ENCODE data around the gene PNRC2.

The PNRC2 gene, protein sequence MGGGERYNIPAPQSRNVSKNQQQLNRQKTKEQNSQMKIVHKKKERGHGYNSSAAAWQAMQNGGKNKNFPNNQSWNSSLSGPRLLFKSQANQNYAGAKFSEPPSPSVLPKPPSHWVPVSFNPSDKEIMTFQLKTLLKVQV

DNA sequence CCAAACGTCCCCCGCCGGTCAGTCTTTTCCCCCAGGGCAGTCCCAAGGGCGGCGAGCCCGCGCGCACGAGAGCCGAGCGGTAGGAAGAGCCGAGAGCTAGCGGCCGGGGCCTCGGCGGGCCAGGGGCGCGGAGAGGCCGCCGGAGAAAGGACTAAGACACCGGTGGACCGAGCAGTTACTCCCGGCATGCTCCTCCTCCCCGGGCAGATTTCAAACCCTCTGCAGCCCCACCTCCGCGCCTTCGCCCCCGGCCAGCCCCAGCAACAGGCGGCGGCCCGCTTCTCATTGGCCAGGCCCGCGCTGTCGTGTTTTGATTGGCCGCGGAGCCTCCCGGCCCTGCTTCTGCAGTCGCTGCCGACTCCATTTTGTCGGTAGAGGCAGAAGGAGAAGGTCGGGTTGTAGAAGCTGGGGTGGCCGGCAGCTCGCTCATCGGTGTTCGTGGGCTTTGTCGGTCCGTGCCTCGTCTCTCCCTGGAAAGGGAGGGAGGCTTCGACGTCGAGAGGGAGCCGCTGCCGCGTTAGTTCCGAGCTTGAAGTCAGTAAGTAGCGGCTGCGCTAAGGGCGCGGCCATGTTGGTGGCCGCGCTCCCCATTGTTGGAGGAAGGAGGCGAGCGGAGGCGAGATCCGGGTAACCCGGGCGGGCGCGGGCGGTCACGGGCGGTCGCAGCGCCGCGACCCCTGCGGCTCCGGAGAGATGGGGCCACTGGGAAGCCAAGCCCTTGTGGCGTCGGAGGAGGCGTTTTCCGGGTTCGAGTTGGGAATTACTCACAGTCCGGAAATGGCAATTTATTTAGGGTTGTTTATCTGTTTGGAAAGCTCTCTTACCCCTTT is at the start of gene PNRC2:
PNRC2 (plus strand) TSS at position 368 of the 830 bp plus-strand sequence. CDS start 1,630 bp downstream, outside the sequence.
- DNase-seq = peak; percentile 96

DNA sequence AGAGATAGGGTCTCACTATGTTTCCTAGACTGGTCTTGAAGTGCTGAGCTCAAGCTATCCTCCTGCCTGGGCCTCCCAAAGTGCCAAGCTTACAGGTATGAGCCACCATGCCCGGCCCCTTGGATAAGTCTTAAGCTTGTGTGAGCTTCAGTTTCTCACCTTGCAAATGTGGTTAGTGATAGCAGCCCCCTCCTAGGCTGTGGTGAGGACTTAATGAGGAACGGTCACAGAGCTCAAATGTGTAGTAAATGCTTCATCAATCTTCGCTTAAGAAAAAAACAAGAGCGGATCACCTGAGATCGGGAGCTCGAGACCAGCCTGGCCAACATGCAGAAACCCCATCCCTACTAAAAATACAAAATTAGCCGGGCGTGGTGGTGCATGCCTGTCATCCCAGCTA is 49.5 kb upstream of the PNRC2 start:
- DNase-seq = no peak

DNA sequence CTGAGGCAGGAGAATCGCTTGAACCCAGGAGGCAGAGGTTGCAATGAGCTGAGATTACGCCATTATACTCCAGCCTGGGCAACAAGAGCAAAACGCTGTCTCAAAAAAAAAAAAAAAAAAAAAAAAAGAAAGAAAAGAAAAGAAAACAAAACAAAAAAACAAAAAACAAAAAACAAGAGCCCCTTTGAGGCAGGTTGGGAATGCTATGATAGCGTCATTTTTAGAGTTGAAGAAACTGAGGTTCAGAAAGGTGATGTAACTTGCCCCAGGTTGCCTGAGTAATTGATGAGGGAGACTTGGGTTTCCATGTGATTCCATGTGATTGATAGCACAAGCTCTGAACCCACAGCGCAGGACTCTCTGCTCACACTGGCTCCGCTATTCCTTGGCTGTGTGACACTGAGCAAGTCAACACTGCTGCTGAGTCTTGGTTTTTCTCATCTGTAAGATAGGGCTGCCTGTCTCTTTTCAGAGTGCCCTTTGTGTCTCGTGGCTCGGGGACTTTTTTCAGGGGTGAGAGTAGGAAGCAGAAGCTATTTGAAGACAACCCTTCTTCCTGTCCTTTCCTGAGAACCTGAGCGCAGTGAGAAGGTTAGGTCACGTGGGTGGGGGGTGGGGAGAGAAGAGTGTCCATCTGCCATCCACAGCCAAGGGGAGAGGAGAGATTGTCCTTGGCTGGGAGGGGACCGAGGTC is 48.9 kb upstream of the PNRC2 start:
- no peak for DNase-seq

DNA sequence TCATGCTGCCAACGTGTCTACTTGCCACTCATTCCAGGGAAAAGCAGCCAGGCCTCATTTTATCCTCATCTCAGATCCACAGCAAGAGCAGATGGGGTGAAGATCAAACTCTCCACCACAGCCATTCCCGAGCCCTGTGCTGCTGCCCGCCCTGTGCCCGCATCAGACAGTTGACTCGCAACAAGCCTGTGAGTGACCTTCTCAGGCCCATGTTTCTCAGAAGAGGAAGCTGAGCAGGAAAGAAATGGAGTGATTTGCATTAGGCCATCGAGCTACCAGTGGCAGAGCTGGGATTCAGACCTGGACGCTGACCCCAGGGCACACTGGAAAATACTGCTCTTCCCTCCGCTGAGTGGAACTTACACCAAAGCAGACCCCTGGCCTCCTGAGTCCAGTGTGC is 47.7 kb upstream of the PNRC2 start:
- no peak for DNase-seq

DNA sequence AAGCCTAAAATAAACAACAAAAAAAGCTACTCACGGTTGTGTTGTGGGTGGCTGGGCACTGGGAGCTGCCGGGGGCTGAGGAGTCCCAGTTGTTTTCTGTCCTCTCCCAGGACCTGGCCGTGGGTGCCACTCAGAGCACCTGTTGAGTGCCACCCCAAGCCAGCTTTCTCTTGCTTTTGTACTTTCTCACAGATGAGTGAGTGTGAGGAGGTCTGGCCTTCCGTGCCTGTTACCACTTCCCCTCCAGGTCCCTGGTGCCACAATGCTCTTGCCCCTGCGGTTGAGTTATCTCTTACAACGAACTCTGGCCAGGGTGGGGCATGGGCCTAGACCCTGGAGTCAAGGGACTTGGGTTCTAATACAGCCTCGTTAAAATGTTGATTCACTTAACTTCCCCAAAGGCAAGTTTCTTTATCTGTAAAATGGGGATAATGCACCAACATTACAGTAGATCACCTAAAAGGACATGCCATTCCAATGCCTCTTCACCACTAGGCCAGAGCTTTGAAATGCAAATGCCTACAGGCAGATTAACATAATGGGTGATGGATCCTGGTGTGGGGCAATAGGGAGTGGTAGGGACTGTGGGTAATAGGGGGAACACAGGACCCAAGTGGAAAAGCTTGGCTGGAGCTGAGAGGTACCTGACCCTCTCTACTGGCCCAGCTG is 46.3 kb upstream of the PNRC2 start, which contains the start of gene CNR2:
CNR2 (minus strand) TSS at position 151 of the 669 bp plus-strand sequence. CDS start 37,745 bp downstream, outside the sequence.
- DNase-seq = no peak

DNA sequence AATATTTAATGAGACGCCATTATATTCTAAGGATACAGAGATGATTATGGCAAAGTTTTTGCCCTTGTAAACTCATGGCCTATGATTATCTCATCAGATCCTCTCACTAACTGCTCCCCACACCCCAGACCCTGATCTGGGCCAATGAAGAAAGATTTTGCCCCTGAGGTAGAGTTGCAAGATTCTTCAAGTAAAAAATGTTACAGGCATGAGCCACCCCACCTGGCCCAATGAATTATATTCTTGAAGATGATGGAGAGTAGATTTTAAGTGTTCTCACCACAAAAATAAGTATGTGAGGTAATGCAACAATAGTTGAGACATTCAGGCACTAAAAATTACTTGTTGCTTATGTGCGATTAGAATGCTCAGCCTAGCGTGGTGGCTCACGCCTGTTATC is 44.7 kb upstream of the PNRC2 start:
- no peak for DNase-seq

DNA sequence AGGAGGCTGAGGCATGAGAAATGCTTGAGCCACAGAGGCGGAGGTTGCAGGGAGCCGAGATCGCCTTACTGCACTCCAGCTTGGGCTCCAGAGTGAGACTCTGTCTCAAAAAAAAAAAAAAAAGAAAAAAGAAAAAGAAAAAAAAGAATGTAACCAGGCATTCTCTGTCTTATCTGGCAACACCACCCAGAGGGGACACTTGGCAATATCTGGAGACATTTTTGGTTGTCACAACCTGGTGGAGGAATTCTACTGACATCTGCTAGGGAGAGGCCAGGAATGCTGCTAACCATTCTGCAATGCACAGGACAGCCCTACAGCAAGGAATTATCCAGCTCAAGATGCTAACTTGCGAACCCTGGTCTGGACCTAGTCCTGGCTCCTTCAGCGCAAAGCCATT is 44.2 kb upstream of the PNRC2 start:
- no peak for DNase-seq

DNA sequence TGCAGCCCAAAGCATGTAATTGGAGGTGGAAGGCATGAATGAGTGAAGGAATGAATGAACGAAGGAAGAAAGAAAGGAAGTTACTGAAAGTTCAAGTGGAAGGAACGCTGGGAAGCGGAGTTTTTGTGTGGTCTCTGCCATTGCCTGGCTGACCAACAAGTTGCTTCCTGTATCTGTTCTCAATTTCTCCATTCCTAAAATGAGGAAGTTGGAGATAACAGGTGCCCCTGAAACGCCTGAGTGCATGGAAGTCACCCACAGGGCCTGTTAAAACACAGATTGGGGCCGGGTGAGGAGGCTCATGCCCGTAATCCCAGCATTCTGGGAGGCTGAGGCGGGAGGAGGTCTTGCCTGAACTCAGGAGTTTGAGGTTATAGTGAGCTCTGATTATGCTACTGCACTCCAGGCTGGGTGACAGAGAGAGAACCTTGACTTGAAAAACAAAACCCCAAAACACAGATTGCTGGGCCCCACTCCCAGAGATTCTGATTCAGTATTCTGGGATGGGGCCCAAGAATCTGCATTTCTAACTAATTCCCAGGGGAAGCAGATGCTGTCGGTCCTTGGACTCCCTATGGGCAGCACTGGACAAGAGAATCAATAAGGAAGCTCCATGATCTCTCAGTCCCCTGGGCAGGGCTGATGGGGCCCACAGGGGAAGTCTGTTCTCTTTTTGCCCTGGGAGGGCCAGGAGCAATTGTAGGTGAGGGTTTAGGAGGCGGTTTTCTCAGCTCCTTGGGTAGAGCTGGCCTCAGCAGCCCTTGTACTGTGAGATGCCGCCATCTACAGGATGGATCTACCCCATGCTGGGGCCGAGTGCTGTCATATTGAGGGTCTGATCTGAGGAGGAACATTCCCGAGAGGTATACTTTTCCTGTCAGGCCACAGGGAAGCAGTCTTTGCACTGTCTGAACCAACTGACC is 43.2 kb upstream of the PNRC2 start:
- peak; percentile 65 for DNase-seq

DNA sequence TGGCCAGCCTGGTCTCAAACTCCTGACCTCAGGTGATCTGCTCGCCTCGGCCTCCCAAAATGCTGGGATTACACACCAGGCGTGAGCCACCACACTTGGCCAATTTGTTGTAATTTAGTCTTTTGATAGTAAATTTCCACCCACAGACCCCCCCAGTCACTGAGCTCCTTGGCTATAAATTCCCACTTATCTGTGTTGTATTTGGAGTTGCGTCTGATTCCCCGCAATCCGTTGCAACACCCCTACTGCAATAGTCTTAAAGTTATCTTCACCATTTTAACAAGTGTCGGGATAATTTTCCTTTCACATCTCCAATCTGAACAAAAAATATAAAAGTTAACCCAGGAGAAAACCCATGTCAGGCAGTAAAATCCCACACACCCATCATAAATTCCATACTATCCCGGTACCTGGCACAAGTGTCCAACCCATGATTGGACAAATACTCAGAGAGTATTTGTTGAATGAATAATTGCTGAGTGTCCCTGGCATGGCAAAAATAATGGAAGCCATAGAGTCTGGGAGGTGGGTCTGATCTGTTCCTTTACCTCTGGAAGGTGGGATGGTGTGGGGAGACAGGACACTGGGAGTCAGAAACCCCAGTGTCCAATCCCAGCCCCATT is 37.2 kb upstream of the PNRC2 start:
- DNase-seq = no peak

DNA sequence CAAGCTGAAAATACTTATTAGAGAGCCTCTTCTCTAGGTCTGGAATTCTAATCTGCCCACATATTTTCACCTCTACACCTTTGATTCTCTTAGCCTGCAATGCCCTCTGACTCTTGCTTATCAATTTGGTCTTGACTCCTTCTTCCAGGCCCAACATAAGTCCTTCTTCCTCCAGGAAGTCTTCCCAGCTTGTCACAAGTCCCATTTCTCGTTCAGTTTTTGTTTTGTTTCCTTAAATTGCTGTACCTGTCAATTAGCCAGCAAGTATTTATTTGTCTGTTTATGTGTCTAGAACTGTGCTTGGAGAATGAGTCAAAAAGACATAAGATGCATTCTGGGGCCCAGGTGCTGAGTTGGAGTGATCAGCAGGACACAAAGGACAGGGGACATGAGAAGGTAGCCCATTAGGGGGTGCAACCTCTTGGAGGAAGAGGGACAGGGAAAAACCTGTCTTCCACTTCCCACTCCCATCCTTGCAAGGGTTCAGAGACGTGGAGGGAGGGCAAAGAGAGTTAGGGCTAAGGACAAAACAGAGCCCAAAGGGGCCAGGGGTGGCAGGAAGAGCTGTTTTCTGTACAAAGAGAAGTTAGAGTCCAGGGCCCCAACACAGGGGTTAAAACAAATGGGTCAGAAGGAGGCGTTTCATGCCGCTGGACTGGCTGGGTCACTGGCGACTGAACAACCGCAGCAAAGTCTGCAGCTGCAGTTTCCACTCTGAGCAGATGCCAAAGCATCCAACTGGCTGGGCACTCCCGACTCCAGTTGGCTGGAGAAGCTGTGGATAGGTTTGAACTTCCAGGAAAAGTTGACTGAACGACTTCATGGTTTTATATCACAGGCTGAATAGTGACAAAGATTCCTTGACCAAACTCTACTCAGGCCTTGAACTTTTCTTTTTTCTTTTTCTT is 35.8 kb upstream of the PNRC2 start:
- no peak for DNase-seq

DNA sequence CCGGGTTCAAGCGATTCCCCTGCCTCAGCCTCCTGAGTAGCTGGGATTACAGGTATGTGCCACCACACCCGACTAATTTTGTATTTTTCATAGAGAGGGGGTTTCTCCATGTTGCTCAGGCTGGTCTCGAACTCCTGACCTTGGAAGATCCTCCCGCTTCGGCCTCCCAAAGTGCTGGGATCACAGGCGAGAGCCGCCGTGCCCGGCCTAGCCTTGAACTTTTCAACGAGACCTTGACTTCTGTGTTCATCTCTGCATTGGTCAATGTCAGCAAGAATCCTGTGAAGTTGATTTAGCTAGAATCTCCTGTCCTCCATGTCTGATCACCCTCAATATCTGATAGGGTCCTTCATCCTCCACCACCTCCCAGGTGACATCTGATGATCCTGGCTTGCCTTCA is 35.0 kb upstream of the PNRC2 start:
- no peak for DNase-seq

DNA sequence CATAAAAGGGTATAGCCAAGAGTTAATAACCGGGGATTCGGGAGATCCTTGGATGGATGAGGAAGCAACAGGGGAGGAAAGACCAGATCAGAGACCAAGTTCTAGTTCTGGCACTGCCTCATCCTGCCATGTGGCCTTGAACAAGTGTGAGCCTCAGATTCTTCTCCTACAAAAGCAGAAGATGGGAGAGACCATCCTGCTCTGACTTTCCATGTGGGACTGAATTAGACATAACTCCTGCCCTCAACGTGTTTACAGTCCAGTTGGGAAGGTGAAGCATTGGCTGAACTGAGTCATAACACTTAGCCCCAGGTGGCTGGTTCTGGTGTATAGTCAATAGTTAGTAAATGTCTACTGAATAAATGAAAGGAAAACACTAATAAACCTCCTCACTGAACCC is 34.3 kb upstream of the PNRC2 start:
- DNase-seq = no peak

DNA sequence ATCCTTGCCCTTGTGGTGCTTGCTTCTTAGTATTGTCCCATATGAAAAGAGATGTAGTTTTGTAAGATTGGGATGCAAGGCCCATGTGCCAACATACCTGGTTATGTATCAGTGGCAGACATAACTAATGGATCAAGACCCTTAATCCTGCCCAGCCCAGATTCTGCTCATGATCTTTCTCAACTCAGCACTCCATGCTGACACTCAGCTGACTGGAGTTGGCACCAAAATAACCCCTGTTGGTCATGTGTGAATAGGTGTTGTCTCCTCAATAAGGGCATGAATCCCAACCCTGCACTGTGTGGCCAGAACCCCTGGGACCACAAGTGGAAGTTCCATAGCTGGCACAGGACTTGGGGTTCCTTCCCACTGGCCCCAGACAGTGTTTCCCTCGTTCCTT is 32.5 kb upstream of the PNRC2 start:
- DNase-seq = no peak

DNA sequence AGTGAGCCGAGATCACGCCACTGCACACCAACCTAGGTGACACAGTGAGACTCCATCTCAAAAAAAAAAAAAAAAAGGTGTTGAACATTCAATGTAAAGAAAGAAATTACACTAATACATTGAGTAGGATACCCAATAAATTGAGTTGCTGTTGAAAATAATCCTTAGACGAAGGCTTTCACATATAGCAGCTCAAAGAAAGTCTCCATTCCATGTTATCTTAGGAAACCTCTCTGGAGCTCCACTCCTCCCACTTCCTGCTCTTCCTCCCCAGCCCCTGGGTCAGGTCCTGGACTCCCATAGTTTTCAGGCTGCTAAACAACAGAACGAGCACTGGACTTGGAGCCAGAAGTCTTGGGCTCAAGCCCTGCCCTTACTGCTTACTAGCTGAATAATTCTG is 30.8 kb upstream of the PNRC2 start:
- DNase-seq = peak; percentile 4

DNA sequence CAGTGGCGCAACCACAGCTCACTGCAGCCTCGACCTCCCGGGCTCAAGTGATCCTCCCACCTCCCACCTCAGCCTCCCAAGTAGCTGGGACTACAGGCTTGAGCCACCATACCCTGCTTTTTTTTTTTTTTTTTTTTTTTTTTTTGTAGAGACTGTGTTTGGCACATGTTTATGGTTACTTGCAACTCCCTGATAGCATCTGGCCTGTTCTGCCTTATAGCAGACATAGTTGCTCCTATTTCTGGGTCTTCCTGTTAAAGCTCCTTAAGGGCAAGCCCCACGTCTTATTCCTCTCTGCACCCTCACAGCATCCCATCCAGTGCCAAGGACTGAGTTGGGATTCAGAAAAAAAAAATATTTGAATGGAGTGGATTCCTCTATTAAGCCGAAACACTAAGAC is 29.4 kb upstream of the PNRC2 start:
- no peak for DNase-seq

DNA sequence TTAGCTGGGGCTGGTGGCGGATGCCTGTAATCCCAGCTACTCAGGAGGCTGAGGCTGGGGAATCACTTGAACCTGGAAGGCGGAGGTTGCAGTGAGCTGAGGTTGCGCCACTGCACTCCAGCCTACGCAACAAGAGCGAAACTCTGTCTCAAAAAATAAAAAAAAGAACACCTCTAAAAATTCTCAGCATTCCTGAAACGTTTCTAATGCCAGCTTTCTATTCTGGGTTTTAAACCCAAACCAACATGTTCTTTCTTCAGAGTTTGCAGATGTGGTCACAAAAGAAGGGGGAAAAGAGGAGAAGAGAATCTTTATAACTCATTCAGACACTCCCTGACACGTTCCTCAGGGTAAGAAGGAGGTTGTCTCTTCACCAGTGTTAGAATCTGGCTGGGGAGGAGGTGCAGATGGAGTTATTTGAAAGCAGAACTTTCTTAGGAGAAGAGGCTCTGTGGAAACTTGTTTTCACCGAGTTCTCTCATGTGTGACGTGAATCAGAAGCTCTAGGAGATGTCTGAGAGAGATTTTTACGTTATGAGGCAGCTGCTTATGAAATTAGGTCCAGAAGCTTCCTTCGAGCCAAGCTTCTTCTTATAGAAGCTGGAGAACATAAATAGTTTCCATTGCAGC is 28.7 kb upstream of the PNRC2 start:
- DNase-seq = no peak

DNA sequence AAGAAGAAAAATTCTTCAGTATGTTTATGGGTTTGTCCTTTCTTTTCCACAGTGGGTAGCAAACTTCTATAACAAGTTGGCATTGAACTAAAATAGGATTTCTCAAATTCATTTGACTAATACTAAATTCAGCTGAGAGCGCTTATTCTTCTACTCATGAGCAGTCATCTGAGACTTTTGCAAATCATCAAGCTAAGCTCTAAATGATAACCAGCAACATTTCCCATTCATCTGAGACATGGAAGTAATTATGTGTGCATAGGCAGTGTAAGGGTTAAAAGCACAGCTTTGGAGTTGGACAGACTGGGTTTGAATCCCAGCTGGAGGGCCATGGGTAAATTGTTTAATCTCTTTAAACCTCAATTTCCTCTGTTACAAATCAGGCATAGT is 28.1 kb upstream of the PNRC2 start:
- no peak for DNase-seq

DNA sequence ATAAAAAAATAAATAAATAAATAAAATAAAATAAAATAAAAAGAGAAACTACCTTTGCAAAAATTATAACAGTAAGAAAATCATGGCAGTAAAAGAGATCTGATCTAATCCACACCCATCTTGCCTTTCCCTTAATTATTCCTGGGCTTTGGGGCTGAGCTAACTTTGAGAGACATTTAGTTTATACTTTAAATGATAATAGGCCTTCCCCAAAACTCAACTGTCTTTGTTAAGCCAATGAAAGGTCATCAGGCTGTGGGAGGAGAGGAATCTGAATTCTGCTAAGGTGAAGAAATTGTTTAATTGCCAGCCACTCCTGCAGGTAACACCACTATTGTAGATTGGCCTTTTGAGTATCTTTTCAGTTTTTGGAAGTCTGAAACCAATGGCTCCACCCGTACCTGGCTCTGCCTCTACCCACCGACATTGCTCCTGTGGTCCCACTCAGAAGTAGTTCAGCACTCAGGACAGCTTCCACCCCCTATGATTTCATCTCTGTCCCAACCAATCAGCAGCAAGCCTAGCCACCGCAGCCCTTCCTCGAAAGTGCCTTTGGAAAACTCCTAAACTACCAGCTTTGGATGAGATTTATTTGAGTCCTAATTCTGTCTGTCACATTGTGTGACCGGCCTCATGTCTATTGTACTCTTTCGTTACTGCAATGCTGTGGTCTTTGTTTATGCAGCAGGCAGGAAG is 23.0 kb upstream of the PNRC2 start:
- DNase-seq = no peak

DNA sequence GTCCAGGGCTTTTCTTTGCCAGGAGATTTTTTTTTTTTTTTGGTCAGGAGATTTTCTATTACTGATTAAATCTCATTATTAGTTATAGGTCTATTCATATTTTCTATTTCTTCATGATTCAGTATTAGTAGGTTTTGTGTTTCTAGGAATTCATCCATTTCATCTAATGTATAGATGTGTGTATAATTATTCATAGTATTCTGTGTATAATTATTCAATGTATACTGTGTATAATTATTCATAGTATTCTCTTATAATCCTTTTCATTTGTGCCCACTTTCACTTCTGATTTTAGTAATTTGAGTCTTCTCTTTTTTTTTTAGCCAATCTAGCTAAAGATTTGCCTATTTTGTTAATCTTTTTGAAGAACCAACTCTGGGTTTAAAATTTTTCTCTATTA is 12.3 kb upstream of the PNRC2 start:
- no peak for DNase-seq

DNA sequence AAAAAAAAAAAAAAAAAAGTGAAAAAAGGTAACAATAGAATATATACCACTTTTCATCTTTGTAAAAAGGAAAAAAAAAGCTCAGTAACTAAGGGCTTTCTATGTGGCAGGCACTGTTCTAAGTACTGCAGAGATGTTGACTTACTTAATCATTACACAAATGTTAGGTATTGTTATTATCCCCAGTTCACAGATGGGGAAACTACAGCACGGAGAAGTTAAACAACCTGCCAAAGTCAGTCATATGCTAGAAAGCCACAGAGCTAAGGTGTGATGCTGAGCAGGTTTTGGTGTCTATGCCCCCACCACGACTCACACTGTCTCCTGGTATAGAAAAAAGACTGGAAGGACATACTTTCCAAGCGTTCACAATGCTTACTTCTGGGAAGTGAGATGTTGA is 6.6 kb upstream of the PNRC2 start:
- no peak for DNase-seq
